Lung (tissue), 10 donors: ENCODE measurements around the gene CEP170. TPM values are rescaled to one million over a fixed set of nuclear protein-coding genes. Genes with fewer than 3 reads are reported as not detected.
"Not testable (repeated sequence)": the region's sequence is repeated elsewhere in the genome, so short reads cannot be mapped to it uniquely, and the experiment has no call there.

Source experiments
- ATAC-seq: fragments of 200-7000 bp; cut with Tn5 transposase; one replicate; pipeline ENCODE4 v1.9.1; 2020; ENCODE audit warnings: moderate number of reproducible peaks; ENCODE audit not compliant: insufficient read depth, low FRiP score
- DNase-seq, 3 donors: peaks; one replicate each; pipeline ENCODE4 v3.0.0-alpha.2; 2013 to 2017
- H3K27ac ChIP-seq, 2 donors: one replicate each; pipeline ENCODE4 v1.5.1; 2013; ENCODE audit warnings: mild to moderate bottlenecking in 2 of 2, moderate library complexity in 2 of 2, control low read depth in 1 of 2, inconsistent platforms in 1 of 2, low read depth in 1 of 2, low read length in 1 of 2
- H3K27me3 ChIP-seq, 3 donors: one replicate each; pipeline ENCODE4 v1.5.1; 2013; ENCODE audit warnings: low read length in 2 of 3; ENCODE audit not compliant: control insufficient read depth in 3 of 3, insufficient read depth in 3 of 3
- H3K36me3 ChIP-seq, 4 donors: one replicate each; pipeline ENCODE4 v1.5.1; 2013; ENCODE audit warnings: low read length in 4 of 4, mild to moderate bottlenecking in 1 of 4, moderate library complexity in 1 of 4; ENCODE audit not compliant: control insufficient read depth in 4 of 4, insufficient read depth in 4 of 4
- H3K4me1 ChIP-seq, 5 donors: one replicate each; pipeline ENCODE4 v1.5.1; 2013; ENCODE audit warnings: low read length in 5 of 5, mild to moderate bottlenecking in 2 of 5, moderate library complexity in 1 of 5; ENCODE audit not compliant: control insufficient read depth in 5 of 5, insufficient read depth in 5 of 5
- H3K4me3 ChIP-seq: one replicate; pipeline ENCODE4 v1.5.1; 2013; ENCODE audit warnings: mild to moderate bottlenecking, control low read depth, moderate library complexity
- H3K9ac ChIP-seq, 2 donors: one replicate each; pipeline ENCODE4 v1.5.1; 2013; ENCODE audit warnings: low read length in 2 of 2, control low read depth in 1 of 2; ENCODE audit not compliant: insufficient read depth in 1 of 2
- H3K9me3 ChIP-seq, 4 donors: one replicate each; pipeline ENCODE4 v1.5.1; 2013; ENCODE audit warnings: low read length in 3 of 4, mild to moderate bottlenecking in 1 of 4, moderate library complexity in 1 of 4; ENCODE audit not compliant: control insufficient read depth in 4 of 4, insufficient read depth in 3 of 4
- WGBS, 2 donors: extraction: QIAGEN DNeasy Blood & Tissue Kit; methylation state at CpG; one replicate each; pipeline ENCODE4 v1.1.7; 2013; 5-methylcytosine and 5-hydroxymethylcytosine counted together
- polyA plus RNA-seq, 2 donors: library from polyadenylated mRNA; stranded (reverse); fragments of 200-250 nt; gene quantifications; one replicate each; pipeline ENCODE4 v1.2.1, GENCODE V29; 2013
- total RNA-seq, 2 donors: library from RNA; depleted of rRNA in 1 of 2; stranded (reverse); fragments of >200 nt in 1 of 2; gene quantifications; one replicate each; pipeline ENCODE4 v1.2.1, GENCODE V29; 2014 to 2021
- donor health status: Bipolar disorder and iron deficiency.
- donor health status: healthy.
- donor health status: DM: yes; HTN: yes; CAD: no.

The CEP170 gene
- total and polyA plus RNA-seq, 4 donors = 24.2 to 113 (median 55.8) TPM

- not testable (repeated sequence) for H3K36me3 ChIP-seq, ATAC-seq, H3K27ac ChIP-seq, H3K4me3 ChIP-seq, H3K9me3 ChIP-seq, H3K4me1 ChIP-seq, H3K27me3 ChIP-seq, H3K9ac ChIP-seq
- DNase-seq = peak in 2 of 3 donors; percentile 9 to 13
- 75 to 81% methylated on average over 1 of the region's 1 CpG for WGBS, 2 donors
Observed at GRCh38 chr1:243140498-243140897, 114.6 kb downstream of the CEP170 start.

GRCh38 chr1:243122876-243123409 is 132.1 kb downstream of the CEP170 start:
- 58 to 60% methylated on average over 5 of the region's 5 CpGs for WGBS, 2 donors

GRCh38 chr1:243121939-243122338 is 133.1 kb downstream of the CEP170 start:
- not testable (repeated sequence) for H3K9me3 ChIP-seq, H3K4me1 ChIP-seq, H3K4me3 ChIP-seq, H3K9ac ChIP-seq, ATAC-seq, H3K36me3 ChIP-seq, DNase-seq, H3K27ac ChIP-seq, H3K27me3 ChIP-seq
- 86 to 95% methylated on average over 2 of the region's 5 CpGs for WGBS, 2 donors

More at GRCh38 chr1:243122876-243123409, 132.1 kb downstream of the CEP170 start:
- not testable (repeated sequence) for H3K36me3 ChIP-seq, ATAC-seq, H3K4me3 ChIP-seq, H3K4me1 ChIP-seq, H3K9ac ChIP-seq, H3K27ac ChIP-seq, H3K9me3 ChIP-seq, H3K27me3 ChIP-seq
- DNase-seq = peak in 2 of 3 donors; percentile 11 to 38

- H3K36me3 ChIP-seq, H3K27ac ChIP-seq, DNase-seq, H3K4me1 ChIP-seq, H3K9me3 ChIP-seq, H3K4me3 ChIP-seq, ATAC-seq, H3K9ac ChIP-seq, H3K27me3 ChIP-seq: not testable (repeated sequence)
- 87 to 97% methylated on average over 5 of the region's 5 CpGs for WGBS, 2 donors
Observed at GRCh38 chr1:243118601-243119322, 136.3 kb downstream of the CEP170 start.

GRCh38 chr1:243116187-243116586 is 138.9 kb downstream of the CEP170 start:
- H3K9ac ChIP-seq, H3K27ac ChIP-seq, H3K27me3 ChIP-seq, DNase-seq, H3K4me1 ChIP-seq, H3K4me3 ChIP-seq, ATAC-seq, H3K36me3 ChIP-seq, H3K9me3 ChIP-seq: not testable (repeated sequence)
- WGBS, 2 donors = 78 to 88% methylated on average over 6 to 7 of the region's 7 CpGs

GRCh38 chr1:243114769-243115168 is 140.3 kb downstream of the CEP170 start:
- WGBS, 2 donors = 77 to 88% methylated on average over 3 of the region's 3 CpGs
- not testable (repeated sequence) for H3K27me3 ChIP-seq, H3K4me3 ChIP-seq, H3K27ac ChIP-seq, H3K4me1 ChIP-seq, H3K36me3 ChIP-seq, H3K9me3 ChIP-seq, H3K9ac ChIP-seq, ATAC-seq, DNase-seq

GRCh38 chr1:243114059-243114713 is 140.9 kb downstream of the CEP170 start:
- ATAC-seq = peak; percentile 72
- H3K4me1 ChIP-seq, H3K9ac ChIP-seq, H3K27ac ChIP-seq, H3K4me3 ChIP-seq, H3K27me3 ChIP-seq, H3K36me3 ChIP-seq, H3K9me3 ChIP-seq: not testable (repeated sequence)
- DNase-seq = peak; percentile 7 to 14 (median 13)
- WGBS, 2 donors = 19 to 22% methylated on average over 8 of the region's 8 CpGs

GRCh38 chr1:243107171-243107570 is 147.9 kb downstream of the CEP170 start:
- ATAC-seq, H3K9ac ChIP-seq, H3K27me3 ChIP-seq, H3K27ac ChIP-seq, H3K36me3 ChIP-seq, H3K9me3 ChIP-seq, H3K4me3 ChIP-seq, H3K4me1 ChIP-seq, DNase-seq: not testable (repeated sequence)
- 91 to 93% methylated on average over 12 of the region's 12 CpGs for WGBS, 2 donors
